CD4-positive, alpha-beta T cell treated with Interleukin-6 for 4 hours (primary cell): ENCODE data around the gene RBL2.
"Not testable (repeated sequence)": the region's sequence is repeated elsewhere in the genome, so short reads cannot be mapped to it uniquely, and the experiment has no call there.

ENCODE experiments used
- DNase-seq: peaks from one replicate; pipeline ENCODE4 v3.0.0-alpha.2; 2020; ENCODE audit warnings: mixed read lengths

The RBL2 gene

DNA sequence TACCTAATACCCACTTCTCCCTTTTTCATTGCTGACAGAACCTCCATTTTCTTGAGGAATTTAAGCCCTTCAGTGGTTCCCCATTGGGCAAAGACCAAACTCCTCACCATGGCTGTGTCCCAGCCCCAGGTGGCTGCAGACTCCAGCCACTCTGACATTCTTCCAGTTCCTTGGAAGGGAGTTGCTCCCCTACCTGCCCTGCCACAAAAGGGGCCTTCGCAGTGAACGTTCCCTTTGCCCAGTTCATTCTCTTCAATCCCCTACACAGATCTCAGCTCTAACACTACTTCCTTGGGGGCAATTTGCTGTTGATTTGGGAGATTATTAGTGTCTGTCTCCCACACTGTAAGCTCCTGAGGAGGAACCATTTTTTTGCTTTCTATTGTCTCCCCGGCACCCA, 72.0 kb downstream of the RBL2 start:
- no peak for DNase-seq

DNA sequence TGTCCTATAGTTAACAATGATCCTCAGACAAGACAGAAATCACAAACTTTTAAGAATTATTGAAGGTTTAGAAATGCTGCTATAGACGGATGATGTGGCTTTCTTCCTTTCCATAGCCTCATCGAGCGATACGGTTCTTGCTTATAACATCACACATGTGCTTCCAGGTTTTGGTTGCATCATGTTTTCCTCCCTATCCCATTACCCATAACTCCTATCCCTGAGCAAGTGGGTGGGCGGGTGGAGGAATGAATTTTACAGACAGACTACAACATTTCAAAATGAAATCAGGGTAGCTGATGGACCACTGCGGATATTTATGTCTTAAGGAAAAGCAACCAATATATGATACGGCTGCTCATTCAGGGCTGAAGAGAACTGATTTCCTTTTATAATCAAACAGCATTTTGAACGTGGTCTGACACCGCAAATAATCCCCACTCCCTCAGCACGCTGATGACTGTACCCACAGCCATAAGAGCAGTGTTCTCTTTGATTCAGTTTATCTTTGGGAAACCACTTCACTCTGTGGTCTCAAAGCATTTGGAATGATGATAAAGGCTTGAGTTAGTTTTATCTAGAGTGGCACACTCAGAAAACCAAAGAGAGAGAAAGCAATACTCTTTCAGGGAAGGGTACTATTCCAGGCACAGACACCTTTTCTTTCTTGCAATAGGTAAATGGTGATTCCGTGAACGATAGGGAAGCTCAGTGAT, 73.4 kb downstream of the RBL2 start:
- no peak for DNase-seq

DNA sequence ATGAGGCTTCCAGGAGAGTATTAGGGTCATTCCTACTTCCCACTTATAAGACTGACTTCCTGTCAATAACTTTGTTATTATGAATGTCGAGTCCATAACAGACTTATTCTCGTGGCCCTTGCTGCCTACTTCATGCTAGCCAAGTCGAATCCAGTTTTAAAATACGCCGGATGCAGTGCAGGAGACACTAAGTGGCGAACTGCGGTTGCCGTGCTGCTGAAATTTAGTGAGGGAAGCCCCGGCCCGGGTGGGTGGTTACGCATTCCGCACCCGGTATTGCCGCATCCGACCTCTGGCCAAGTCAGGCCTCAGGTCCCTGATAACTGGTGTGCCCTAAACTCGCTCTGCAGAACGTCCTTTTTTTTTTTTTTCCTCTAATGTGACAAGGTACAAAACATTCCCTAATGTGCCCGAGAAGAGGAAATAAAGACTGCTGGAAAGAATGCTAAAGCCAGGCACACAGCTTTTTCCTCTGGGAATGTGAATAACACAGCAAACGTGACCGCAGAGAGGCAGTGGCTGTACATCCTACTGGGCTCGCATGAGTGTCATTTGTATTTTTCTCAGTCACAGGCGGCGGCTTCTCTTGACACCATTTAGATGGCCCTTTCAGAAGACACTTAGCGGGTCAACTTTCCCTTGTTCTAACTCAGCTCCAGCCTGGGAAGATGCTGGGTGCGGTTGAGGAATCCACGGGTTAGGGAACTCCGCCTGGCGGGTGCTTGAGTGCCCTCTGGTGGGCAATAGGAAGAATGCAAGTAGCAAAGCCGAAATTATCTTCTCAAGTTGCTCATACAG, 75.8 kb downstream of the RBL2 start:
- DNase-seq: peak; percentile 60

DNA sequence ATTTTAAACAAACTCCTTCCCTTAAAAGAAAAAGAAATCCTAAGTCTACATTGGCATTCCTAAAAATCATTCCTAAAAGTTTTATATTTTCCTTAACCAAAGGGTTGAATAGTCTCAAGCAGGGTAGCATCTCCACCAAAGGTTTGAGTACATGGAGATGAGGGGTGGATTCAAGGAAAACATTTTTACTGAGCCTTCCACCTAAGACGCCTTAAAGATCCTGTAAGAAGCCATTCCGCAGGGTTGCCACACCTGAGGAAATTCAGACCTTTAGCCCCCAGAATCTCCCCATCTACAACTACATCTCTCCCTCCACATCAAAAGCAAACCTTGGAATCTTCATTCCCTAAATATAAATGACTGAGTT, 76.4 kb downstream of the RBL2 start:
- DNase-seq: no peak

GRCh38 chr16:53511084-53511402, 76.8 kb downstream of the RBL2 start:
- DNase-seq: no peak

DNA sequence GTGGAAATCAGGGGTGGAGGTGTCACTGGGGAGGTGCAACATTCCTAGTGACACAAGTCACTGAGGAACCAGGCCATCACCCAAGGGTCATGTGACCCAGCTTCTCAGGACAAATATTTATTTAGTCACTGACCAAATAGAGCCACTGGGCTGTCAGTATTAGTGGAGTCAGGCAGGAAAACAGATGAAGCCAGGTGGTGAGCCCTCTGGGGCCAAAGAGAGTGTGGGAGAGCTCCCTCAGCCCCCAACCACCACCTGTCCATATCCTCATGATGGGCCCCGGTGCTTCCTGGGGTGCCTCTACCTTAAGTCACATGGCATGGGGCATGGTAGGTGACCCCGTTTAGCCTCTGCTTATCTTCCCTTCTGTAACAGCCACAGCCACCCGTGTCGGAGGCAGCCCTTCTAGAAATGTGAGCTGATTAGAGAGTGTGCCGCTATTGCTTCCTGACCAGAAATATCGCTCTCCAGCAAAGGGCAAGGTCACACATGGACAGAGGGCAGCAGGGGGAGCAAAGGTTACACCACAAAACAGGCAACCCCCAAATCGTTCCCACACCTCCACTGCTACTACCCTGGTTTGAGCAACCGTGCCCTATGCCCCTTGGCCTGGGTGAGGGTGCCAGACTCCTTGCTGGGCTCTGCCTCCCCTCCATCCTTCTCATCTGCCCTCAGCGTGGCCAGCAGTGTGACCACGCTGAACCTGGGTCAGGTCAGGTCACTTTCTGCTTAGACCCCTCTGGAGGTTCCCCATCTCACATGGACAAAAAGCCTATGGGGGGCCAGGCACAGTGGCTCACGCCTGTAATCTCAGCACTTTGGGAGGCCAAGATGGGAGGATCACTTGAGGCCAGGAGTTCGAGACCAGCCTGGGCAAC, 77.4 kb downstream of the RBL2 start:
- DNase-seq: no peak

DNA sequence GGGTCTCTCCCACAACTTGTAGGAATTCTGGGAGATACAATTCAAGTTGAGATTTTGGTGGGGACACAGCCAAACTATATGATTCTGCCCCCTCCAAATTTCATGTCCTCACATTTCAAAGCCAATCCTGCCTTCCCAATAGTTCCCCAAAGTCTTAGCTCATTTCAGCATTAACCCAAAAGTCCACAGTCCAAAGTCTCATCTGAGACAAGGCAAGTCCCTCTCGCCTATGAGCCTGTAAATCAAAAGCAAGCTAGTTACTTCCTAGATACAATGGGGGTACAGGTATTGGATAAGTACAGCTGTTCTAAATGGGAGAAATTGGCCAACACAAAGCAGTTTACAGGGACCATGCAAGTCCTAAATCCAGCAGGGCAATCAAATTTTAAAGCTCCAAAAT, 78.5 kb downstream of the RBL2 start:
- DNase-seq: not testable (repeated sequence)

DNA sequence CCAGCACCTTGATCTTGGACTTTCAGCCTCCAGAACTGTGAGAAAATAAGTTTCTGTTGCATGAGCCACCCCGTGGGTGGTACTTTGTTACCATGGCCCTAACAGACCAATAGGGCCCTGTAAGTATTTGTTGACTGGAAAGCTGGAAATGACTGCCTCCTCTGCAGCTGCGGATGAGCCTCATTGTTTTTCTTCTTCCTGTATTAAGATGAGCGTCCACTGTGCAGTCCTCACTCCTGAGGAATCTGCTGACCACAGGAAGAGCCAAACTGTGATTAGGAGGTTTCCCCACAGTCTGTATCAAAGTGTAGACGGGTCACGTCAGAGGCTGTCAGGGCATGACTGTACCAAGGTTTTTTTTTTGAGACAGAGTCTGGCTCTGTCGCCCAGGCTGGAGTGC, 81.0 kb downstream of the RBL2 start:
- DNase-seq: no peak

DNA sequence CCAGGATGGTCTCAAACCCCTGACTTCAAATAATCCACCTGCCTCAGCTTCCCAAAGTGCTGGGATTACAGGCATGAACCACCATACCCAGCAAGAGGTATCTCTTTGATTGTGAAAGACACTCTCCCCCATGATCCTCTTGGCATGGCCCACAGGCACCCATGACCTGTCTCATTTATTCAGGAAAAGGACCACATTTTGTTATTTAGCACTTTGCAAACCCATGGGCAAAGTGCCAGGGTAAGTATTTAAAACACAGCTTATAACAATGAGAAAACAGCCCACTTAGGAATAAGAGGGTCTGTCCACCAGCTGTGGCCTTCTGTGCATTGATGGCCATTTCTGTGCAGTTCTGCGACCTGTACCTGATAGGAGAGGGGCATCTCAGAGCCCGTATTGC, 81.5 kb downstream of the RBL2 start:
- no peak for DNase-seq

DNA sequence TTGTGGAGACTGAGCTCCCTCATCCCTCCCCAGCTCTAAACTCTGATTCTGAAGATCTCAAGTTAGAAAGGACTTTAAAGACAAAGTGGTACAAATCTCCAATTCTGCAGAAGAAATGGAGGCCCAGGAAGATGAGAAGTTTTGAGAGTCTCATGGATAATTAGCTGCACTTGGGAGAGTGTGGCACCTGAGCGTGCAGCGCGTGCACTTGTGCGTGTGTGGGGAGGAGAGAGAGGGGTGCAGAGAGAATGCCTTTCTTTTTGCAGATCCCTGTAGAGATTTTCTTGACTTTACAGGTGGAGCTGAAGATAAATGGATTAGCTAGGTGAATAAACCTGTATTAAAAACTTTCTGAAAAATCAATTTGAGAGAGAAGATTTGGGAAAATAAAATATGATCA, 83.6 kb downstream of the RBL2 start:
- no peak for DNase-seq

GRCh38 chr16:53518550-53519416, 84.5 kb downstream of the RBL2 start:
- peak; percentile 67 for DNase-seq

DNA sequence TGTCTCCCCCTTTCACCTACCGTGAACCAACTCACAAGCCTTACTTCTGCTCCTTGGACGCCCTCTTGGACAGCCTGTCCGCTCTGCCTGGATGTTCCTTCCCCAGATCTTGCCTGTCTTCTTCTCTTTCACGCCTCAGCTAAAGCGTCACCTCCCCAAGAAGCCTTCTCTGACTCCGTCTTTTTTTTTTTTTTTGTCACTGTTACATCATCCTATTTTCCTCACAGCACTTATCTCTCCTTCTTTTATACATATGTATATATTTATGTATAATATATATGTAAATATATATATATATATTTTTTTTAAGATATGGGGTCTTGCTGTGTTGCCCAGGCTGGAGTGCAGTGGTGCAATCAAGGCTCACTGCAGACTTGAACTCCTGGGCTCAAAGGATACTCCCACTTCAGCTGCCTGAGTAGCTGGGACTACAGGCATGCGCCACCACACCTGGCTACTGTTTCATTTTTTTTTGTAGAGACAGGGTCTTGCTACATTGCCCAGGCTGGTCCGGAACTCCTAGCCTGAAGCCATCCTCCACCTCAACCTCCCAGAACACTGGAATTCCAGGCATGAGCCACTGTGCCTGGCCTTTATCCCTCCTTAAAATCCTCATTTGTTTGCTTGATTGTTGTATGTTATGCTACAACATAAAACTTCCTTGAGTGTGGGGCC, 85.3 kb downstream of the RBL2 start:
- no peak for DNase-seq

DNA sequence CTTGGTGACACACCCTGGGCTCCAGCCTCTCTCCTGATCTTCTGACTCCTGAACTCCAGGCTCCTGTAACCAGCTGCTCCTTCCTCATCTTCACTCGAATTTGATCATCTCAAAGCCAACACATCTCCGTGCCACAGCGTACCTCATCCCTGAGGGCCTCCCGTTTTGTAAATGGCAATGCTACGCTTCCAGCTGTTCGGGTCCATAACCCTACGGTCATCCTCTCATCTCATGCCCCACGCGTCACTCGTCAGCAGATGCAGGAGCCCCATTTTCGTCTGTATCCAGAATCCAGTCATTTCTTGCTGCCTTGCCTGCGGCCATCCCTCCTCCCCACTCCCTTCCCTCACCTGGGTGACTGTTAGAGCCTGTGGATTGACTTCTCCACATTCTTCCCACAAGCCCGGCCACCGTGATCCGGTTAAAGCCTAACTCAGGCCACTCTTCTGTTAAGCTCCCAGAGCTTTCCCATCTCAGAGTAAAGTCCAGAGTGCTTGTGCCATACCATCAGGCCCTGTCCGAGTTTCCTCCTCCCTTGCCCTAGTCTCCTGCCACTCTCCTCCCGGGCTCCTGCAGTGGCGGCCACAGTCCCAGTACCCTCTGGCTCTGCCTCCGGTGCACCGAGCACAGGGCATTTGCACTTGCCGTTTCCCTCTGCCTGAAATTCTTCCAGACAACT, 89.0 kb downstream of the RBL2 start:
- no peak for DNase-seq

GRCh38 chr16:53523971-53524548, 89.8 kb downstream of the RBL2 start:
- no peak for DNase-seq

GRCh38 chr16:53528797-53529196, 94.5 kb downstream of the RBL2 start:
- no peak for DNase-seq

GRCh38 chr16:53529513-53529912, 95.2 kb downstream of the RBL2 start:
- DNase-seq: no peak

GRCh38 chr16:53530046-53530445, 95.8 kb downstream of the RBL2 start:
- no peak for DNase-seq

GRCh38 chr16:53530741-53531140, 96.5 kb downstream of the RBL2 start:
- DNase-seq: no peak

DNA sequence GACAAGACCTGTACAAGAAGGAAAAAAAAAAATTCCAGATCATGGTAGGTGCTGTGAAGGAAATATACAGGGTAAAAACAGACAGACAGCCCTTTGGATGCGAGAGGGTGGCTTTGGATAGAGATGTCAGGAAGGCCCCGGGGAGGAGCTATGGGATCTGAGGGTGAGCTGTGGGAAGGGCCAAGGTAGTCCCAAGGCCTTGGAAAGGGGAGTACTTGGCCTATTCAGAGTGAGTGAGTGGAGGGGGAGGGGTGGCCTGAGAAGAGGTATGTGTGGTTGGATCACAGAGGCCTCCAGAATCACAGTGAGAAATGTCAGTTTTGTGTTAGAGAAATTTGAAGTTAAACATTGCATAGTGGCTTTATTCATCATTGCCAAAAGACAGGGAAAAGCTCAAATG, 99.9 kb downstream of the RBL2 start:
- no peak for DNase-seq

DNA sequence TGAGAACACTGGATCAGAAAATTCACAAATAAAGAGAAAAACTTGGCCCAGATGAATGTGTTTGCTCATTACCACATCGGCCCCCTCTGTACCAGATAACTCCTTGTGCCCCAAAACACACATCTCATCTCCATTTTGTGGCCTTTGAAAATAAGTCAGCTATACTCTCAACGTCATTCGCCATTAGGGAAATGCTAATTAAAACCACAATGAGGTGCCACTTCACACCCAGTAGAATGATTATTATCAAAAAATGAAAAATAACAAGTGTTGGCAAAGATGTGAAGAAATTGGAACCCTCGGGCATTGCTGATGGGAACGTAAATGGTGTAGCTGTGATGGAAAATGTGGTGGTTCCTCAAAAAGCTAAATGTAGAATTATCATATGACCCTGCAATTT, 103.4 kb downstream of the RBL2 start:
- DNase-seq: no peak

DNA sequence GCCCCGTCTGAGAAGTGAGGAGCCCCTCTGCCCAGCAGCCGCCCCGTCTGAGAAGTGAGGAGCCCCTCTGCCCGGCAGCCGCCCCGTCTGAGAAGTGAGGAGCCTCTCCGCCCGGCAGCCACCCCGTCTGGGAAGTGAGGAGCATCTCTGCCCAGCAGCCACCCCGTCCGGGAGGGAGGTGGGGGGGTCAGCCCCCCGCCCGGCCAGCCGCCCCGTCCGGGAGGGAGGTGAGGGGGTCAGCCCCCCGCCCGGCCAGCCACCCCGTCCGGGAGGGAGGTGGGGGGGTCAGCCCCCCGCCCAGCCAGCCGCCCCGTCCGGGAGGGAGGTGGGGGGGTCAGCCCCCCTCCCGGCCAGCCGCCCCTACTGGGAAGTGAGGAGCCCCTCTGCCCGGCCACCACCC, 105.1 kb downstream of the RBL2 start:
- DNase-seq: not testable (repeated sequence)
